Skeletal muscle tissue (tissue), 4 donors: ENCODE measurements around the gene PPP2R2B. TPM values are rescaled to one million over a fixed set of nuclear protein-coding genes. Genes with fewer than 3 reads are reported as not detected.
"Not testable (repeated sequence)": the region's sequence is repeated elsewhere in the genome, so short reads cannot be mapped to it uniquely, and the experiment has no call there.

ENCODE experiments used
- H3K27ac ChIP-seq: one replicate; pipeline ENCODE4 v1.7.0; 2013; ENCODE audit warnings: mild to moderate bottlenecking, low read depth, low read length, inconsistent platforms
- H3K27me3 ChIP-seq, 3 donors: one replicate each; pipeline ENCODE4 v1.7.0; 2013; ENCODE audit warnings: low read length in 3 of 3; ENCODE audit not compliant: control insufficient read depth in 3 of 3, insufficient read depth in 3 of 3
- H3K36me3 ChIP-seq, 3 donors: one replicate each; pipeline ENCODE4 v1.7.0; 2013; ENCODE audit warnings: low read length in 3 of 3; ENCODE audit not compliant: control insufficient read depth in 3 of 3, insufficient read depth in 3 of 3
- H3K4me1 ChIP-seq, 3 donors: one replicate each; pipeline ENCODE4 v1.7.0; 2013; ENCODE audit warnings: low read length in 3 of 3, mild to moderate bottlenecking in 3 of 3; ENCODE audit not compliant: control insufficient read depth in 3 of 3, insufficient read depth in 3 of 3
- H3K4me3 ChIP-seq, 3 donors: one replicate each; pipeline ENCODE4 v1.7.0; 2013; ENCODE audit warnings: low read length in 3 of 3
- H3K9ac ChIP-seq, 3 donors: one replicate each; pipeline ENCODE4 v1.7.0; 2013; ENCODE audit warnings: low read length in 3 of 3, mild to moderate bottlenecking in 3 of 3, moderate library complexity in 2 of 3, low read depth in 1 of 3
- H3K9me3 ChIP-seq, 3 donors: one replicate each; pipeline ENCODE4 v1.7.0; 2013; ENCODE audit warnings: low read length in 3 of 3; ENCODE audit not compliant: control insufficient read depth in 3 of 3
- total RNA-seq: library from RNA; depleted of rRNA; stranded (reverse); fragments of >200 nt; gene quantifications from one replicate; pipeline ENCODE4 v1.2.3, GENCODE V29; 2014
- donor health status: Osteomylitis.

Gene PPP2R2B
- total RNA-seq, 1 donor from 2014 or later = 4.7 TPM

- Histone ChIP-seq H3K4me1 (no peaks in the 10 kb centered on the region), H3K9me3 (no peaks in the 10 kb centered on the region), H3K27ac (no peak overlapping the region), H3K27me3 (no peaks in the 10 kb centered on the region), H3K36me3 (no peaks in the 10 kb centered on the region), H3K4me3 (no peak overlapping the region), H3K9ac (no peak overlapping the region)
Observed at GRCh38 chr5:146560205-146560812, 318.2 kb downstream of the PPP2R2B start.

DNA sequence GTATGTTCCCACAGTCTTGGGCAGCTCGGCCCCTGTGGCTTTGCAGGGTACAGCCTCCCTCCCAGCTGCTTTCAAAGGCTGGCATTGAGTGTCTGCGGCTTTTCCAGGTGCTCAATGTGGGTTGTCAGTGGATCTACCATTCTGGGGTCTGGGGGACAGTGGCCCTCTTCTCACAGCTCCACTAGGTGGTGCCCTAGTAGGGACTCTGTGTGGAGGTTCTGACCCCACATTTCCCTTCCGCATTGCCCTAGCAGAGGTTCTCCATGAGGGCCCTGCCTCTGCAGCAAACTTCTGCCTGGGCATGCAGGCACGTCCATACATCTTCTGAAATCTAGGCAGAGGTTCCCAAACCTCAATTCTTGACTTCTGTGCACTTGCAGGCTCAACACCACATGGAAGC, 321.7 kb downstream of the PPP2R2B start:
- H3K27ac ChIP-seq, H3K9ac ChIP-seq, H3K9me3 ChIP-seq, H3K36me3 ChIP-seq, H3K4me1 ChIP-seq, H3K4me3 ChIP-seq, H3K27me3 ChIP-seq: not testable (repeated sequence)

GRCh38 chr5:146553446-146553845, 325.1 kb downstream of the PPP2R2B start:
- no peaks in the 10 kb centered on the region for H3K9me3 ChIP-seq
- no peaks in the 10 kb centered on the region for H3K36me3 ChIP-seq
- no peak overlapping the region for H3K27ac ChIP-seq
- peaks cover 0 to 3% (median 0%) of the 10 kb centered on the region in 3 donors for H3K27me3 ChIP-seq
- H3K4me1 ChIP-seq = no peaks in the 10 kb centered on the region
- no peak overlapping the region for H3K9ac ChIP-seq
- H3K4me3 ChIP-seq = no peak overlapping the region

- H3K4me3 ChIP-seq = no peak overlapping the region
- no peaks in the 10 kb centered on the region for H3K4me1 ChIP-seq
- H3K36me3 ChIP-seq = no peaks in the 10 kb centered on the region
- no peak overlapping the region for H3K9ac ChIP-seq
- H3K27ac ChIP-seq = no peak overlapping the region
- H3K27me3 ChIP-seq = peaks cover 0 to 3% (median 0%) of the 10 kb centered on the region in 3 donors
- no peaks in the 10 kb centered on the region for H3K9me3 ChIP-seq
Observed at GRCh38 chr5:146549615-146550014, 328.9 kb downstream of the PPP2R2B start.

- Histone ChIP-seq H3K4me1 (no peaks in the 10 kb centered on the region), H3K27ac (no peak overlapping the region), H3K27me3 (peaks cover 0 to 3% (median 0%) of the 10 kb centered on the region in 3 donors), H3K9me3 (no peaks in the 10 kb centered on the region), H3K4me3 (no peak overlapping the region), H3K36me3 (no peaks in the 10 kb centered on the region), H3K9ac (no peak overlapping the region)
Observed at GRCh38 chr5:146548781-146549449, 329.6 kb downstream of the PPP2R2B start.

DNA sequence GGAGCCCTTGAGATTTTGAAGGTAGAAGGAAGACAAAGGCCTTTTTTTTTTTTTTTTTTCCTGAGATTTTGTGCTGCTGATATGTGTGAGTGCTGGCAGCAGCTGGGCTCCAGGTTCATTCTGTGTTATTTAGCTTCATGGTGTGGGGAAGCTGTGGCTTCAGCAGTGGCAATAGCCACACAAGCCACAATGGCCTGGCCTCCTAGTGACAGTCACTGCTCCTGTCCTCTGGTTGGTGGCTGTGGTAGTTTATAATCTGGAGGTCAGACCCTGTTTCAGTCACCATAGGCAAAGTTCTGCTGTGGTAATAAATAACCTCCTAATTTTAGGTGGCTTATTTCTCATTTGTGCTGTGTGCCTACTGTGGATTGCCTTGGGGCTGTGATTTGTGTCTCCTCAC, 334.3 kb downstream of the PPP2R2B start:
- H3K27ac ChIP-seq = no peak overlapping the region
- no peaks in the 10 kb centered on the region for H3K4me1 ChIP-seq
- H3K27me3 ChIP-seq = peaks cover 0 to 3% (median 0%) of the 10 kb centered on the region in 3 donors

GRCh38 chr5:146541958-146542849, 336.4 kb downstream of the PPP2R2B start:
- Histone ChIP-seq H3K4me3 (no peak overlapping the region), H3K9ac (no peak overlapping the region), H3K36me3 (no peaks in the 10 kb centered on the region), H3K27ac (no peak overlapping the region), H3K27me3 (peaks cover 0 to 3% (median 0%) of the 10 kb centered on the region in 3 donors), H3K9me3 (no peaks in the 10 kb centered on the region), H3K4me1 (no peaks in the 10 kb centered on the region)

More for the DNA sequence above, 334.3 kb downstream of the PPP2R2B start:
- Histone ChIP-seq H3K9ac (no peak overlapping the region), H3K36me3 (no peaks in the 10 kb centered on the region), H3K9me3 (no peaks in the 10 kb centered on the region), H3K4me3 (no peak overlapping the region)

GRCh38 chr5:146540414-146540813, 338.1 kb downstream of the PPP2R2B start:
- no peak overlapping the region for H3K27ac ChIP-seq
- H3K36me3 ChIP-seq = no peaks in the 10 kb centered on the region
- H3K4me3 ChIP-seq = no peak overlapping the region
- H3K4me1 ChIP-seq = no peaks in the 10 kb centered on the region
- H3K27me3 ChIP-seq = peaks cover 0 to 3% (median 0%) of the 10 kb centered on the region in 3 donors
- H3K9me3 ChIP-seq = no peaks in the 10 kb centered on the region
- H3K9ac ChIP-seq = no peak overlapping the region

DNA sequence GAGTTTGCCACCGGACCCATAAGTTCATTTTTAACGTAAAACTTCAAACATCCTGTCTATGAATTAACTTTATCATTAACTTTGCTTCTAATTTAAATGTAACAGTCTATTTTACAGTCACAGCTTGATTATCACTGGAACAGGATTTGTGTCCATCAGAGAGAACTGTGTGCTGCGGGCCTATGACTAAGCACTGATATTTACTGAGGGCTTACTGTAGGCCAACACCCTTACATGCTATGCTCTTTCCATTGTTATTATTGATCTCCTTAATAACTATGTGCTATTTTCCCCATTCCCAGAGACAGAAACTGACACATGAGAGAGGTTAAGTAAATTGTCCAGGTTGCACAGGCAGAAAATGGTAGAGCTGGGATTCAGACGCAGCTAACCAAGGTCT, 338.6 kb downstream of the PPP2R2B start:
- Histone ChIP-seq H3K36me3 (no peaks in the 10 kb centered on the region), H3K9me3 (no peaks in the 10 kb centered on the region), H3K4me1 (no peaks in the 10 kb centered on the region), H3K4me3 (no peak overlapping the region), H3K9ac (no peak overlapping the region), H3K27me3 (peaks cover 0 to 3% (median 0%) of the 10 kb centered on the region in 3 donors), H3K27ac (no peak overlapping the region)

DNA sequence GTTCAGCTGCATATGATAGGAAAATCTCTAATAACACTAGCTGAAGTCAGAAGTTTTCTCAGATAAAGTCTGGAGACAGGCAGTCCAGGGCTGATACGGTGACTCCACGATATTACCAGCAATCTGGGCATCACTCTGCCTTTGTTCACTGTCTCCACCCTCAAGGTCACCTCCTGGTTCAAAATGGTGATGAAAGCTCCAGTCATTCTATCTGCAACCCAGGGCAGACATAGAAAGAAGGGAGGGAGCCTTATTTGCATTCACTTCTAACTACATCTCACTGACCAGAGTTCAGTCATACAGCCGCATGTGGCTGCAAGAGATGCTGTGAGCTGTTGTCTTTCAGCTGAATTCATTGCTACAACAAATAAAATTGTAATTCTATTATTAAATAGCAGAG, 340.1 kb downstream of the PPP2R2B start:
- H3K9ac ChIP-seq = no peak overlapping the region
- H3K9me3 ChIP-seq = no peaks in the 10 kb centered on the region
- H3K4me3 ChIP-seq = no peak overlapping the region
- no peaks in the 10 kb centered on the region for H3K36me3 ChIP-seq
- H3K27ac ChIP-seq = no peak overlapping the region
- no peaks in the 10 kb centered on the region for H3K4me1 ChIP-seq
- peaks cover 0 to 3% (median 0%) of the 10 kb centered on the region in 3 donors for H3K27me3 ChIP-seq
